Measurements from ENCODE around the gene AMPD3. TPM values are rescaled to one million over a fixed set of nuclear protein-coding genes. Genes with fewer than 3 reads are reported as not detected.

AMPD3 gene
- total and polyA plus RNA-seq, 4 donors, result 12.8 to 19.0 (median 13.6) TPM

DNA sequence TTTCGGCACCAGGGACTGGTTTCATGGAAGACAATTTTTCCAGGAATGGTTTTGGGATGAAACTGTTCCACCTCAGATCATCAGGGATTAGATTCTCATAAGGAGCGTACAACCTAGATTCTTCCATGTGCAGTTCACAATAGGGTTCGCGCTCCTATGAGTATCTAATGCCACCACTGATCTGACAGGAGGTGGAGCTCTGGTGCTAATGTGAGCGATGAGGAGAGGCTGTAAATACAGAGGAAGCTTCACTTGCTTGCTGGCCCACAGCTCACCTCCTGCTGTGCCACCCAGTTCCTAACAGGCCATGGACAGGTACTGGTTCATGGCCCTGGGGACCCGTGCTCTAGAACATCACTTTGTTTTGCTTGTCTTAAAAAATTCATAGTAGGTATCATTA, 41.8 kb upstream of the AMPD3 start:
- WGBS (ENCODE audit: insufficient coverage), result no CpG with 5 or more reads among the region's 6 CpGs
- Histone ChIP-seq H3K27me3 (ENCODE audit: control insufficient read depth, insufficient read depth, low read length) (no peaks in the 10 kb centered on the region), H3K4me1 (ENCODE audit: control insufficient read depth, insufficient read depth, low read length) (no peaks in the 10 kb centered on the region), H3K36me3 (ENCODE audit: control insufficient read depth, insufficient read depth, low read length) (no peaks in the 10 kb centered on the region), H3K4me3 (ENCODE audit: low read depth, low read length) (no peak overlapping the region), H3K27ac (ENCODE audit: low read depth, low read length) (no peak overlapping the region), H3K9me3 (ENCODE audit: control insufficient read depth, insufficient read depth, low read length) (no peaks in the 10 kb centered on the region)
- DNase-seq (ENCODE audit: low read depth in 4 of 6, low spot score in 6 of 6), result no peak

DNA sequence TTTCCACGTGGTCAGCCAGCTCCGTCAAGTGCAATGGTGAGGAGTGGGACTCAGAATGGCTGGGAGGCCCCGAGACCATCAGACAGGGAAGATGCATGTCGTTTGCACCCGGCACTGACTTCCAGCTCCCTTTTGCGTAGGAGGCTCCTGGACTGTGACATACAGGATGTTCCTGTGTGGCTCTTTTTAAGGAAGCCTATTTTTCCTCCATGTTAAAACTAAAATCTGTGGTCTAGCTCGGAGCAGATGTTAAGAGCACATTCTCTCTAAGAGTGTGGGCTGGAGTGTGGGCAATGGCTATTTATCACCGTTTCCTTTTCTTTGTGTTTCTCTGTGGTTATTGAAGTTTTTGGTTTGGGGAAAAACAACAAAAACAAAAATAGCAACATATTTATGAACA, 40.9 kb upstream of the AMPD3 start:
- Histone ChIP-seq H3K9me3 (ENCODE audit: control insufficient read depth, insufficient read depth, low read length) (no peaks in the 10 kb centered on the region), H3K4me1 (ENCODE audit: control insufficient read depth, insufficient read depth, low read length) (no peaks in the 10 kb centered on the region), H3K27ac (ENCODE audit: low read depth, low read length) (no peak overlapping the region), H3K27me3 (ENCODE audit: control insufficient read depth, insufficient read depth, low read length) (no peaks in the 10 kb centered on the region), H3K36me3 (ENCODE audit: control insufficient read depth, insufficient read depth, low read length) (no peaks in the 10 kb centered on the region), H3K4me3 (ENCODE audit: low read depth, low read length) (no peak overlapping the region)
- no peak for DNase-seq (ENCODE audit: low read depth in 4 of 6, low spot score in 6 of 6)
- 43% methylated on average over 4 of the region's 8 CpGs for WGBS (ENCODE audit: insufficient coverage)

- H3K9me3 ChIP-seq (ENCODE audit: control insufficient read depth, insufficient read depth, low read length), result no peaks in the 10 kb centered on the region
- no peaks in the 10 kb centered on the region for H3K4me1 ChIP-seq (ENCODE audit: control insufficient read depth, insufficient read depth, low read length)
- H3K27me3 ChIP-seq (ENCODE audit: control insufficient read depth, insufficient read depth, low read length), result no peaks in the 10 kb centered on the region
- no peak for DNase-seq (ENCODE audit: low read depth in 4 of 6, low spot score in 6 of 6)
- H3K36me3 ChIP-seq (ENCODE audit: control insufficient read depth, insufficient read depth, low read length), result no peaks in the 10 kb centered on the region
- no peak overlapping the region for H3K27ac ChIP-seq (ENCODE audit: low read depth, low read length)
- no peak overlapping the region for H3K4me3 ChIP-seq (ENCODE audit: low read depth, low read length)
- WGBS (ENCODE audit: insufficient coverage), result 73% methylated on average over 9 of the region's 10 CpGs
Observed at GRCh38 chr11:10414659-10415058, 40.4 kb upstream of the AMPD3 start.

GRCh38 chr11:10415817-10416392, 39.2 kb upstream of the AMPD3 start:
- 100% methylated on average over 2 of the region's 7 CpGs for WGBS (ENCODE audit: insufficient coverage)

DNA sequence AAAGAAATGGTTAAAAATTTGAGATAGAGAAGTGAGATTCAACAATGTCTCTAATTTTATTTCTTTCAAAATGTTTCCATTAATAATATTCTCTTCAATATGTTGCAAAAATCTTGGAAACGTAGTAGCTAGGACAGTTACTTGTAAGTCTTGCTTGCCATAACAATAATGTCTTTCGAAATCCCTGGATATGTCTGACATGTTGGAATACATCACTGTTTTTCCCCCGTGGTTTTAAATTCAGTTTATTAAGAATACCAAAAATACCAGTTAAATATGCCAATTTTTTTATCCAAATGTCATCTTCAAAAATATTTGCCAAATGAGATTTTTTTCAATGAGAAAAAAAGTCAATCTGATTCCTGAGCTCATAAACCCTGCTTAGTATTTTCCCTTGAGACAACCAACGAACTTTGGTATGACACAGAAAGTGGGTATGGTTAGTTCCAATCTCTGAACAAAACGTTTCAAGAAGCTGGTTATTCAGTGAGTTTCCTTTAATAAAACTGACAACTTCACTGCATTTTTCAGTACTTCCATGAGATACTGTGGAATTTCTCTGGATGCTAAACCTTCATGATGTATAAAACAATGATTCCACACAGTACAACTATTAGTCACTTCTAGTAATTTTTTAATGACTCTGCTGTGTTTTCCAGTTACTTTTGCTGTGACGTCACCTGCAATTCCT, 36.7 kb upstream of the AMPD3 start:
- WGBS (ENCODE audit: insufficient coverage), result 60% methylated on average over 1 of the region's 6 CpGs
- Histone ChIP-seq H3K4me3 (ENCODE audit: low read depth, low read length) (no peak overlapping the region), H3K4me1 (ENCODE audit: control insufficient read depth, insufficient read depth, low read length) (no peaks in the 10 kb centered on the region), H3K9me3 (ENCODE audit: control insufficient read depth, insufficient read depth, low read length) (no peaks in the 10 kb centered on the region), H3K36me3 (ENCODE audit: control insufficient read depth, insufficient read depth, low read length) (no peaks in the 10 kb centered on the region), H3K27me3 (ENCODE audit: control insufficient read depth, insufficient read depth, low read length) (no peaks in the 10 kb centered on the region), H3K27ac (ENCODE audit: low read depth, low read length) (no peak overlapping the region)
- DNase-seq (ENCODE audit: low read depth in 4 of 6, low spot score in 6 of 6), result no peak

More at GRCh38 chr11:10415817-10416392, 39.2 kb upstream of the AMPD3 start:
- no peak for DNase-seq (ENCODE audit: low read depth in 4 of 6, low spot score in 6 of 6)
- H3K4me3 ChIP-seq (ENCODE audit: low read depth, low read length), result no peak overlapping the region
- H3K27me3 ChIP-seq (ENCODE audit: control insufficient read depth, insufficient read depth, low read length), result no peaks in the 10 kb centered on the region
- no peak overlapping the region for H3K27ac ChIP-seq (ENCODE audit: low read depth, low read length)
- no peaks in the 10 kb centered on the region for H3K36me3 ChIP-seq (ENCODE audit: control insufficient read depth, insufficient read depth, low read length)
- no peaks in the 10 kb centered on the region for H3K9me3 ChIP-seq (ENCODE audit: control insufficient read depth, insufficient read depth, low read length)
- no peaks in the 10 kb centered on the region for H3K4me1 ChIP-seq (ENCODE audit: control insufficient read depth, insufficient read depth, low read length)

DNA sequence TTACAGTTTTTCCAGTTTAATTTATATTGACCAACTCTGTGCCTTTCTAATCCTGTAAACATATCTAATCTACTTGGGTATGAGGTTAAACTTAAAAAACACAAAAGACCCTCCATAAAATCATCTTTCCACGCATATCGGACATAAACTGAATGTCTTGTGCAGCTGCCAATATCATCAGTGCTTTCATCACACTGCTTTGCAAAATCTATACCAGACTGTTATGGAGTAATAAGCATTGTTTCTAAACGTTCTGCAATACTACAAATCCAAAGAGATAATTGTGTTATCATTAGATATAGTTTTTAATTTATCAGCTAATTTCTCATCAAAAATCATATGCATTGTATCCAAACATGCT, 36.1 kb upstream of the AMPD3 start:
- Histone ChIP-seq H3K27ac (ENCODE audit: low read depth, low read length) (no peak overlapping the region), H3K9me3 (ENCODE audit: control insufficient read depth, insufficient read depth, low read length) (no peaks in the 10 kb centered on the region), H3K4me1 (ENCODE audit: control insufficient read depth, insufficient read depth, low read length) (no peaks in the 10 kb centered on the region), H3K4me3 (ENCODE audit: low read depth, low read length) (no peak overlapping the region), H3K36me3 (ENCODE audit: control insufficient read depth, insufficient read depth, low read length) (no peaks in the 10 kb centered on the region), H3K27me3 (ENCODE audit: control insufficient read depth, insufficient read depth, low read length) (no peaks in the 10 kb centered on the region)
- no peak for DNase-seq (ENCODE audit: low read depth in 4 of 6, low spot score in 6 of 6)
- WGBS (ENCODE audit: insufficient coverage), result no CpG with 5 or more reads among the region's 3 CpGs

- no CpG with 5 or more reads among the region's 3 CpGs for WGBS (ENCODE audit: insufficient coverage)
- Histone ChIP-seq H3K36me3 (ENCODE audit: control insufficient read depth, insufficient read depth, low read length) (no peaks in the 10 kb centered on the region), H3K4me3 (ENCODE audit: low read depth, low read length) (no peak overlapping the region), H3K9me3 (ENCODE audit: control insufficient read depth, insufficient read depth, low read length) (no peaks in the 10 kb centered on the region), H3K27ac (ENCODE audit: low read depth, low read length) (no peak overlapping the region), H3K4me1 (ENCODE audit: control insufficient read depth, insufficient read depth, low read length) (no peaks in the 10 kb centered on the region), H3K27me3 (ENCODE audit: control insufficient read depth, insufficient read depth, low read length) (no peaks in the 10 kb centered on the region)
- DNase-seq (ENCODE audit: low read depth in 4 of 6, low spot score in 6 of 6), result no peak
Observed at GRCh38 chr11:10426475-10426874, 28.6 kb upstream of the AMPD3 start.

GRCh38 chr11:10428453-10428852, 26.6 kb upstream of the AMPD3 start:
- H3K4me1 ChIP-seq (ENCODE audit: control insufficient read depth, insufficient read depth, low read length), result no peaks in the 10 kb centered on the region
- H3K27me3 ChIP-seq (ENCODE audit: control insufficient read depth, insufficient read depth, low read length), result no peaks in the 10 kb centered on the region
- no peak for DNase-seq (ENCODE audit: low read depth in 4 of 6, low spot score in 6 of 6)
- no peaks in the 10 kb centered on the region for H3K9me3 ChIP-seq (ENCODE audit: control insufficient read depth, insufficient read depth, low read length)
- no peaks in the 10 kb centered on the region for H3K36me3 ChIP-seq (ENCODE audit: control insufficient read depth, insufficient read depth, low read length)
- no CpG with 5 or more reads among the region's 1 CpG for WGBS (ENCODE audit: insufficient coverage)
- no peak overlapping the region for H3K4me3 ChIP-seq (ENCODE audit: low read depth, low read length)
- no peak overlapping the region for H3K27ac ChIP-seq (ENCODE audit: low read depth, low read length)

GRCh38 chr11:10429526-10429925, 25.5 kb upstream of the AMPD3 start:
- H3K27me3 ChIP-seq (ENCODE audit: control insufficient read depth, insufficient read depth, low read length), result no peaks in the 10 kb centered on the region
- no peaks in the 10 kb centered on the region for H3K9me3 ChIP-seq (ENCODE audit: control insufficient read depth, insufficient read depth, low read length)
- DNase-seq (ENCODE audit: low read depth in 4 of 6, low spot score in 6 of 6), result peak in 1 of 6 donors; percentile 52
- no peak overlapping the region for H3K4me3 ChIP-seq (ENCODE audit: low read depth, low read length)
- 100% methylated on average over 1 of the region's 2 CpGs for WGBS (ENCODE audit: insufficient coverage)
- H3K27ac ChIP-seq (ENCODE audit: low read depth, low read length), result no peak overlapping the region
- H3K36me3 ChIP-seq (ENCODE audit: control insufficient read depth, insufficient read depth, low read length), result no peaks in the 10 kb centered on the region
- H3K4me1 ChIP-seq (ENCODE audit: control insufficient read depth, insufficient read depth, low read length), result no peaks in the 10 kb centered on the region

- Histone ChIP-seq H3K27ac (ENCODE audit: low read depth, low read length) (no peak overlapping the region), H3K36me3 (ENCODE audit: control insufficient read depth, insufficient read depth, low read length) (no peaks in the 10 kb centered on the region), H3K4me1 (ENCODE audit: control insufficient read depth, insufficient read depth, low read length) (no peaks in the 10 kb centered on the region), H3K27me3 (ENCODE audit: control insufficient read depth, insufficient read depth, low read length) (no peaks in the 10 kb centered on the region), H3K4me3 (ENCODE audit: low read depth, low read length) (no peak overlapping the region), H3K9me3 (ENCODE audit: control insufficient read depth, insufficient read depth, low read length) (no peaks in the 10 kb centered on the region)
- no peak for DNase-seq (ENCODE audit: low read depth in 4 of 6, low spot score in 6 of 6)
- no CpG with 5 or more reads among the region's 1 CpG for WGBS (ENCODE audit: insufficient coverage)
Observed at GRCh38 chr11:10432493-10432892, 22.6 kb upstream of the AMPD3 start.
